Liver (tissue), 3 donors: ENCODE measurements around the gene PHF12.

Experiments used
- EGR1 ChIP-seq, 2 donors: IDR thresholded peaks; 2 replicates each; pipeline ENCODE4 v1.6.1; 2016 to 2018; ENCODE audit warnings: antibody characterized with exemption in 2 of 2, low read depth in 2 of 2
- JUND ChIP-seq, 2 donors: IDR thresholded peaks; 2 replicates each; pipeline ENCODE4 v1.6.1; 2016; ENCODE audit warnings: antibody characterized with exemption in 2 of 2
- RAD21 ChIP-seq, 2 donors: IDR thresholded peaks; 2 replicates each; pipeline ENCODE4 v1.6.1; 2016; ENCODE audit warnings: antibody characterized with exemption in 2 of 2, mild to moderate bottlenecking in 2 of 2
- SP1 ChIP-seq: IDR thresholded peaks from 2 replicates; pipeline ENCODE4 v1.6.1; 2018; ENCODE audit warnings: antibody characterized with exemption, mild to moderate bottlenecking
- YY1 ChIP-seq: IDR thresholded peaks from 2 replicates; pipeline ENCODE4 v1.6.1; 2016; ENCODE audit warnings: antibody characterized with exemption, mild to moderate bottlenecking
- TF ChIP-seq, protein P1 (sequence below): fragments of 150-350 bp; IDR thresholded peaks from 2 replicates; pipeline ENCODE4 v1.5.1; 2017; ENCODE audit warnings: improper control_type of control experiment, low read depth, low read length; ENCODE audit not compliant: missing input control
- TF ChIP-seq, protein P2 (sequence below): IDR thresholded peaks from 2 replicates; pipeline ENCODE4 v1.6.1; 2016; ENCODE audit warnings: antibody characterized with exemption, mild to moderate bottlenecking
- TF ChIP-seq, protein P3 (sequence below): IDR thresholded peaks from 2 replicates; pipeline ENCODE4 v1.6.1; 2016; ENCODE audit warnings: antibody characterized with exemption
- donor health status: healthy.
- donor health status: healthy.

DNA sequence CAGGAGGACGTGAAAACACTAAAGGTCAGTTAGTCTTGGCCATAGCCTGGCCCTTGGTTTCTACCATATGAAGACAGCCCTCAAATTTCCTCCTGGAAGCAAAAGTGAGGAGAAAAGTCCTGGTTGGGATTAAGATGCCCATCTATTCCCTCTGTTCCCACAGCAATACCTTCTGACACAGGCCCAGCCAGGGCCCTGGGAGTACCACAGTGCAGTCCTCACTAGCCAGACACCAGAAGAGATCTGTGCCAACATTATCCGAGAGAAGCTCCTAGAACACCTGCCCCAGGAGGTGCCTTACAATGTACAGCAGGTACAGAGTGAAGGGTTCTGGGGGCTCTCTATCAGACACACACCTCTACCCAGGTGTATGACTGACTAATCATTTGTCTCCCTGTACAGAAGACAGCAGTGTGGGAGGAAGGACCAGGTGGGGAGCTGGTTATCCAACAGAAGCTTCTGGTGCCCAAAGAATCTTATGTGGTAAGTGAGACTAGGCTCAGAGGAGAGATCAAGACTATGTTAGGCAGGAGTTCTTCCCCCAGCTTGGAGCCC is 92.4 kb downstream of the PHF12 start:
- no peak for TF ChIP-seq SP1
- TF ChIP-seq RAD21 (IDR thresholded peaks at IDR 0.05), result no peak
- TF ChIP-seq, protein P1, sequence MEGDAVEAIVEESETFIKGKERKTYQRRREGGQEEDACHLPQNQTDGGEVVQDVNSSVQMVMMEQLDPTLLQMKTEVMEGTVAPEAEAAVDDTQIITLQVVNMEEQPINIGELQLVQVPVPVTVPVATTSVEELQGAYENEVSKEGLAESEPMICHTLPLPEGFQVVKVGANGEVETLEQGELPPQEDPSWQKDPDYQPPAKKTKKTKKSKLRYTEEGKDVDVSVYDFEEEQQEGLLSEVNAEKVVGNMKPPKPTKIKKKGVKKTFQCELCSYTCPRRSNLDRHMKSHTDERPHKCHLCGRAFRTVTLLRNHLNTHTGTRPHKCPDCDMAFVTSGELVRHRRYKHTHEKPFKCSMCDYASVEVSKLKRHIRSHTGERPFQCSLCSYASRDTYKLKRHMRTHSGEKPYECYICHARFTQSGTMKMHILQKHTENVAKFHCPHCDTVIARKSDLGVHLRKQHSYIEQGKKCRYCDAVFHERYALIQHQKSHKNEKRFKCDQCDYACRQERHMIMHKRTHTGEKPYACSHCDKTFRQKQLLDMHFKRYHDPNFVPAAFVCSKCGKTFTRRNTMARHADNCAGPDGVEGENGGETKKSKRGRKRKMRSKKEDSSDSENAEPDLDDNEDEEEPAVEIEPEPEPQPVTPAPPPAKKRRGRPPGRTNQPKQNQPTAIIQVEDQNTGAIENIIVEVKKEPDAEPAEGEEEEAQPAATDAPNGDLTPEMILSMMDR, result no peak
- TF ChIP-seq, protein P2, sequence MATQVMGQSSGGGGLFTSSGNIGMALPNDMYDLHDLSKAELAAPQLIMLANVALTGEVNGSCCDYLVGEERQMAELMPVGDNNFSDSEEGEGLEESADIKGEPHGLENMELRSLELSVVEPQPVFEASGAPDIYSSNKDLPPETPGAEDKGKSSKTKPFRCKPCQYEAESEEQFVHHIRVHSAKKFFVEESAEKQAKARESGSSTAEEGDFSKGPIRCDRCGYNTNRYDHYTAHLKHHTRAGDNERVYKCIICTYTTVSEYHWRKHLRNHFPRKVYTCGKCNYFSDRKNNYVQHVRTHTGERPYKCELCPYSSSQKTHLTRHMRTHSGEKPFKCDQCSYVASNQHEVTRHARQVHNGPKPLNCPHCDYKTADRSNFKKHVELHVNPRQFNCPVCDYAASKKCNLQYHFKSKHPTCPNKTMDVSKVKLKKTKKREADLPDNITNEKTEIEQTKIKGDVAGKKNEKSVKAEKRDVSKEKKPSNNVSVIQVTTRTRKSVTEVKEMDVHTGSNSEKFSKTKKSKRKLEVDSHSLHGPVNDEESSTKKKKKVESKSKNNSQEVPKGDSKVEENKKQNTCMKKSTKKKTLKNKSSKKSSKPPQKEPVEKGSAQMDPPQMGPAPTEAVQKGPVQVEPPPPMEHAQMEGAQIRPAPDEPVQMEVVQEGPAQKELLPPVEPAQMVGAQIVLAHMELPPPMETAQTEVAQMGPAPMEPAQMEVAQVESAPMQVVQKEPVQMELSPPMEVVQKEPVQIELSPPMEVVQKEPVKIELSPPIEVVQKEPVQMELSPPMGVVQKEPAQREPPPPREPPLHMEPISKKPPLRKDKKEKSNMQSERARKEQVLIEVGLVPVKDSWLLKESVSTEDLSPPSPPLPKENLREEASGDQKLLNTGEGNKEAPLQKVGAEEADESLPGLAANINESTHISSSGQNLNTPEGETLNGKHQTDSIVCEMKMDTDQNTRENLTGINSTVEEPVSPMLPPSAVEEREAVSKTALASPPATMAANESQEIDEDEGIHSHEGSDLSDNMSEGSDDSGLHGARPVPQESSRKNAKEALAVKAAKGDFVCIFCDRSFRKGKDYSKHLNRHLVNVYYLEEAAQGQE, result no peak
- no peak for TF ChIP-seq JUND (IDR thresholded peaks at IDR 0.05)
- TF ChIP-seq, protein P3, sequence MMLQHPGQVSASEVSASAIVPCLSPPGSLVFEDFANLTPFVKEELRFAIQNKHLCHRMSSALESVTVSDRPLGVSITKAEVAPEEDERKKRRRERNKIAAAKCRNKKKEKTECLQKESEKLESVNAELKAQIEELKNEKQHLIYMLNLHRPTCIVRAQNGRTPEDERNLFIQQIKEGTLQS, result no peak
- TF ChIP-seq EGR1 (IDR thresholded peaks at IDR 0.05; ENCODE audit: low read depth in 2 of 2), result no peak
- TF ChIP-seq YY1, result no peak
